GM18498 (cell line): ENCODE data around the gene ERF.

Experiments used
- ATAC-seq: cut with Tn5 transposase; IDR thresholded peaks from one replicate; pipeline ENCODE4 v1.9.1; 2021; ENCODE audit warnings: mild to moderate bottlenecking, moderate library complexity; ENCODE audit not compliant: unreplicated experiment

Gene ERF

GRCh38 chr19:42254850-42255765 is at the start of gene ERF:
TSS of gene ERF (minus strand) at chr19:42255128. CDS start at chr19:42254999, 129 bp downstream.
- ATAC-seq: peak; percentile 70

DNA sequence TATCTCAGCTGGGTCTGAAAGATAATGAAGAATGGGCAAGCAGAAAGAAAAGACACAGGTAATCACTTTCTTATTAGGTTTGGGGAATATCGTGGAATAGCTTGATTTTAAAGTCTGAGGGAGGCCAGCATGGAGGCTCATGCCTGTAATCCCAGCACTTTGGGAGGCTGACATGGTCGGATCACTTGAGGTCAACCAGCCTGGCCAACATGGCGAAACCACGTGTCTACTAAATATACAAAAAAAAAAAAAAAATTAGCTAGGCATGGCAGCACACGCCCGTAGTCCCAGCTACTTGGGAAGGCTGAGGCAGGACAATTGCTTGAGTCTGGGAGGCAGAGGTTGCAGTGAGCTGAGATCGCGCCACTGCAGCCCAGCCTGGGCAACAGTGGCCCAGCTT is 48.9 kb upstream of the ERF start:
- ATAC-seq: no peak

DNA sequence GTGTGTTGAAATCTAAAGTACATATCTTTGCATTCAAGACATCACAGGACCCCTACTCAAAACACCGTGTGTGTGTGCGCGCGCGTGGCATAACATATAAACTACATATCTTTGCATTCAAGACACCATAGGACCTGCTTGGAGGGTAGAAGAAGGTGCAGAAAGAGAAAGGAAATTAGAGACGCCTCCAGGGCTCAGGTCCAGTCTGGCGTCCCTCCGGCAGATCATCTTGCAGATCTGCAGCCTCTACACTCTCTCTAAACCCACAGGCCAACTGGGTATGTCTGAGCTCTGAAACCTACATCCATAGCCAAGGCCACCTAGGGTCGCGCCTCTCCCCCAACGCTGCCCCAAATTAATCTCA is 48.2 kb upstream of the ERF start:
- no peak for ATAC-seq

DNA sequence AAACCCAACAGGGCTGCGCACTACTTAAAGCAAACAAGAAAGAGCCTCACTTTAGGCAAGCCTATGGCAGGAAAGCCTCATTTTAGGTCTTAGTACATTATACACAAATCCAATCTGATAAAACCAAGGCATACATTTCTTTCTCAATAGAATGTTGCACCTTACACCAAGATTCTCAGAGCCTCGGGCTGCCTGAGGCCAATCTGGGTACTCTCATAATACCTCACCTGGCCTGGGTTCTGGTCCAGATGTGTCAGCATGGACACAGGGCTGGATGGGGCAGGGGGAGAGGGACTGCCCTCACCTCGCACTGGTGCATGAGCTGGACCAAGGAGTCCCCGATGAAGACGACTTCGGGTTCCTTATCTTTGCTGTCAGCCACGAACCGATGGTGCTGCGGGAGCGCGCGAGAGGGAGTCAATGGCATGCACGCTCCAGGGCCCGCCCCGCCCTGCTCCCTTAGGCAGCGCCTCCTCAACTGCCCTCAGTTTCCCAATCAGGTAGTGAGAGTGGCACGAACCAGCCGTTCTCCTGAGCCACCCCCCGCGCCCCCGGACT is 46.8 kb upstream of the ERF start, which contains the start of gene PRR19:
Gene PRR19, plus strand, starts transcription at position 487 of the 558 bp plus-strand sequence. CDS start 7,453 bp downstream, outside the sequence.
- ATAC-seq: peak; percentile 22

GRCh38 chr19:42297039-42297438 is 42.1 kb upstream of the ERF start:
- no peak for ATAC-seq

- ATAC-seq: no peak
These were observed 41.0 kb upstream of the ERF start for GRCh38 chr19:42295831-42296525.

DNA sequence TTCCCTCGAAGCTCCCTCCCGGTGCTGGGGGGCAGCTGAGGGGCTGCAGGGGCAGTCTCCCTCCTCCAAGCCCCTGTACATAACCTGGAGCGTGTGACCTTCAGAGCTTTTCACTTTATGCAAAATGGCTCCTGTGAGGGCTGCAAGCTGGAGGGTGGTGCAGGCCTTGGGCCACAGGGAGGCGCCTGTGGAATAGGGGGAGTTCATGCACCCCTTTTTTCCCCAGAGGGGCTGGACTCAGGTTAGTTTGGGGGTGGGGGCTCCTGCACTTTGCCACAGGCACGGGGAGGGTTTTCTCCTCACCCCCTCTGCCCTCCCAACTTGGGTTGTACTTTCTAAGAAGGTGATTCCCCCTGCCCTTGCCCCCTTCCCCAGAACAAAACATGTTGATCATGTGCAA is 40.4 kb upstream of the ERF start:
- no peak for ATAC-seq

GRCh38 chr19:42294471-42295137 is 39.7 kb upstream of the ERF start:
- no peak for ATAC-seq

DNA sequence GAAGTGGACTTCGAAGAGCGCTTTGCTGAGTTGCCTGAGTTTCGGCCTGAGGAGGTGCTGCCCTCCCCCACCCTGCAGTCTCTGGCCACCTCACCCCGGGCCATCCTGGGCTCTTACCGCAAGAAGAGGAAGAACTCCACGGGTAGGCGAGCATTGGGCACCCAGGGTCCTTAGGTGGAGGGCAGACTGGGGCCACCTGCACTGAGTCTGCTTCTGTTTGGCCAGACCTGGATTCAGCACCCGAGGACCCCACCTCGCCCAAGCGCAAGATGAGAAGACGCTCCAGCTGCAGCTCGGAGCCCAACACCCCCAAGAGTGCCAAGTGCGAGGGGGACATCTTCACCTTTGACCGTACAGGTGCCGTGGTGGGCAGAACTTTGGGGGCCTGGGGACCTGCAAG is 39.0 kb upstream of the ERF start:
- ATAC-seq: no peak

DNA sequence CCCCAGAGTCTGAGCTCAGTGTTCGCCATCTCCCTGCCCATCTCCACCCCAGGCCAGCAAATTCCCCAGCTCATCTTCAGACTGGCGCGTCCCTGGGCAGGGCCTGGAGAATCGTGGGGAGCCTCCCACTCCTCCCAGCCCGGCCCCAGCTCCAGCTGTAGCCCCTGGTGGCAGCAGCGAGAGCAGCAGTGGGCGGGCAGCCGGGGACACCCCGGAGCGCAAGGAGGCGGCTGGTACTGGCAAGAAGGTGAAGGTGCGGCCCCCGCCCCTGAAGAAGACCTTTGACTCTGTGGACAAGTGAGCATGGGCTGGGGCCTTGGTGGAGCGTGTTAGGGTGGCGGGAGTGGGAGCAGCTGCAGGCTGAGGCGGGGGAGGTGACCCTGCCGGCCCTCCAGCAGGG is 38.6 kb upstream of the ERF start:
- no peak for ATAC-seq

DNA sequence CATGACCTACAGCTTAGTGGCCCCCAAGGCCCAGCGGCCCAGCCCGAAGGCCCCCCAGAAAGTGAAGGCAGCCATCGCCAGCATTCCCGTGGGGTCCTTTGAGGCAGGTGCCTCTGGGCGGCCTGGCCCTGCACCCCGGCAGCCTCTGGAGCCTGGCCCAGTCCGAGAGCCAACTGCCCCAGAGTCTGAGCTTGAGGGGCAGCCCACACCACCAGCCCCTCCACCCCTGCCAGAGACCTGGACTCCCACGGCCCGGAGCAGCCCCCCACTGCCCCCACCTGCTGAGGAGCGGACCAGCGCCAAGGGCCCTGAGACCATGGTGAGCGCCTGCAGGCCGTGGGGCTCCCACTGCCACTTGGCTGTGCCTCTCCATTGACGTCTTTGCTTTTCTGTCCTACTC is 38.0 kb upstream of the ERF start:
- no peak for ATAC-seq

GRCh38 chr19:42292042-42292960 is 37.4 kb upstream of the ERF start:
- no peak for ATAC-seq

DNA sequence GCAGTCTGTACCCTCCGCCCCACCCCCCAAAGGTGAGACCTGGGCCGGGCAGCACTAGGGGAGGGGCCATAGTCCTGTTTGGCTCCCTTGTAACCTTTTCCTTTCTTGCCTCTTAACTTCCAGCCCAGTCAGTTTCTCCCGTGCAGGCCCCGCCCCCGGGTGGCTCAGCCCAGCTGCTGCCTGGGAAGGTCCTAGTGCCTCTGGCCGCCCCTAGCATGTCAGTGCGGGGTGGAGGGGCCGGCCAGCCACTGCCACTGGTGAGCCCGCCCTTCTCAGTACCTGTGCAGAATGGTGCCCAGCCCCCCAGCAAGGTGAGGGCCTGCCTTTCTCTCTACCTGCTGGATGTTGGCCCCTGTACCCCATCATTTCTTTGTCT is 36.5 kb upstream of the ERF start:
- ATAC-seq: no peak

DNA sequence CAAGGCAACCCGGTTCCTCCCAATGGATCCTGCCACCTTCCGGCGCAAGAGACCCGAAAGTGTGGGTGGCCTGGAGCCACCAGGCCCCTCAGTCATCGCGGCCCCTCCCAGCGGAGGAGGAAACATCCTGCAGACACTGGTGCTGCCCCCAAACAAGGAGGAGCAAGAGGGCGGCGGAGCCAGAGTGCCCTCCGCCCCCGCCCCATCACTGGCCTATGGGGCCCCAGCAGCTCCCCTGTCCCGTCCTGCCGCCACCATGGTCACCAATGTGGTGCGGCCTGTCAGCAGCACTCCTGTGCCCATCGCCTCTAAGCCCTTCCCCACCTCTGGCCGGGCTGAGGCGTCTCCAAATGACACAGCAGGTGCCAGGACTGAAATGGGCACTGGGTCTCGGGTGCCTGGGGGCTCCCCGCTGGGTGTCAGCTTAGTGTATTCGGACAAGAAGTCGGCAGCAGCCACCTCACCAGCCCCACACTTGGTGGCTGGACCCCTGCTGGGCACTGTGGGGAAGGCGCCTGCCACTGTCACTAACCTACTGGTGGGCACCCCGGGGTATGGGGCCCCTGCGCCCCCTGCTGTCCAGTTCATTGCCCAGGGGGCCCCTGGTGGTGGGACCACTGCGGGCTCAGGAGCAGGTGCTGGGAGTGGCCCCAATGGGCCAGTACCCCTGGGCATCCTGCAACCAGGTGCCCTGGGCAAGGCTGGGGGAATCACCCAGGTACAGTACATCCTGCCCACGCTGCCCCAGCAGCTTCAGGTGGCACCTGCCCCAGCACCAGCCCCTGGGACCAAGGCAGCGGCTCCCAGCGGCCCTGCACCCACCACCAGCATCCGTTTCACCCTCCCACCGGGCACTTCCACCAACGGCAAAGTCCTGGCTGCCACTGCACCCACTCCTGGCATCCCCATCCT is 35.9 kb upstream of the ERF start:
- no peak for ATAC-seq

DNA sequence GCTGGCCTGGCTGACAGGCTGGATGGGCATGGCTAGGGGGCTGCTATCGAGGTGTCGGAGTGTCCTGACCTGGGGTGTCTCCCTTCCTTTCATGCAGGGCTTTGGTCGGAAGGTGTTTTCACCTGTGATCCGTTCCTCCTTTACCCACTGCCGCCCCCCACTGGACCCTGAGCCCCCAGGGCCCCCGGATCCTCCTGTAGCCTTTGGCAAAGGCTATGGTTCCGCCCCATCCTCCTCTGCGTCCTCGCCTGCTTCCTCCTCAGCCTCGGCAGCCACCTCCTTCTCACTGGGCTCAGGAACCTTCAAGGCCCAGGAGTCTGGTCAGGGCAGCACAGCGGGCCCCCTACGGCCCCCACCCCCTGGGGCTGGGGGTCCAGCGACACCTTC is 35.2 kb upstream of the ERF start:
- ATAC-seq: no peak

GRCh38 chr19:42289556-42290041 is 34.7 kb upstream of the ERF start:
- no peak for ATAC-seq

GRCh38 chr19:42288881-42289555 is 34.1 kb upstream of the ERF start:
- no peak for ATAC-seq

- ATAC-seq: no peak
These were observed 33.5 kb upstream of the ERF start for GRCh38 chr19:42288387-42288786.

- no peak for ATAC-seq
These were observed 32.8 kb upstream of the ERF start for GRCh38 chr19:42287827-42288107.
